Fibroblast of mammary gland (primary cell): Measurements from ENCODE around the gene RXYLT1.
A peak's percentile ranks its signal among the peaks of the same experiment; 100 is the strongest.

Source experiments
- DNase-seq: peaks from one replicate; pipeline ENCODE4 v3.0.0-alpha.2; 2010; ENCODE audit warnings: low read depth
- H3K4me3 ChIP-seq: 2 replicates; pipeline ENCODE4 v1.5.1; 2011; ENCODE audit warnings: low read depth, mild to moderate bottlenecking, low read length, moderate library complexity; ENCODE audit not compliant: control insufficient read depth
- CTCF ChIP-seq: conservative IDR thresholded peaks from 2 replicates; pipeline ENCODE4 v1.5.1; 2011; ENCODE audit warnings: low read depth, low read length, inconsistent platforms; ENCODE audit not compliant: control insufficient read depth, insufficient read depth

RXYLT1 gene

GRCh38 chr12:63849641-63850040 is 69.9 kb downstream of the RXYLT1 start:
- TF ChIP-seq CTCF: no peak
- no peak overlapping the region for H3K4me3 ChIP-seq
- no peak for DNase-seq

GRCh38 chr12:63853978-63854377 is 74.3 kb downstream of the RXYLT1 start:
- no peak for DNase-seq

GRCh38 chr12:63855299-63855698 is 75.6 kb downstream of the RXYLT1 start:
- H3K4me3 ChIP-seq: no peak overlapping the region
- TF ChIP-seq CTCF: no peak
- DNase-seq: no peak

More at GRCh38 chr12:63853978-63854377, 74.3 kb downstream of the RXYLT1 start:
- no peak for TF ChIP-seq CTCF
- H3K4me3 ChIP-seq: no peak overlapping the region

- no peak overlapping the region for H3K4me3 ChIP-seq
- TF ChIP-seq CTCF: no peak
- peak; percentile 30 for DNase-seq
Measured at GRCh38 chr12:63857771-63858670, 78.3 kb downstream of the RXYLT1 start.
